Stimulated activated CD8-positive, alpha-beta memory T cell treated with anti-CD3 and anti-CD28 coated beads, Interleukin-4, amount 100 ng/mL, for 24 hours (primary cell): ENCODE results near the gene FADS3.

Experiments
- DNase-seq: peaks from one replicate; pipeline ENCODE4 v3.0.0-alpha.2; 2020; ENCODE audit warnings: low read depth

The FADS3 gene

GRCh38 chr11:61879152-61879551, 12.2 kb downstream of the FADS3 start:
- DNase-seq = no peak

- DNase-seq = no peak
Measured at GRCh38 chr11:61875698-61876097, 15.6 kb downstream of the FADS3 start.

DNA sequence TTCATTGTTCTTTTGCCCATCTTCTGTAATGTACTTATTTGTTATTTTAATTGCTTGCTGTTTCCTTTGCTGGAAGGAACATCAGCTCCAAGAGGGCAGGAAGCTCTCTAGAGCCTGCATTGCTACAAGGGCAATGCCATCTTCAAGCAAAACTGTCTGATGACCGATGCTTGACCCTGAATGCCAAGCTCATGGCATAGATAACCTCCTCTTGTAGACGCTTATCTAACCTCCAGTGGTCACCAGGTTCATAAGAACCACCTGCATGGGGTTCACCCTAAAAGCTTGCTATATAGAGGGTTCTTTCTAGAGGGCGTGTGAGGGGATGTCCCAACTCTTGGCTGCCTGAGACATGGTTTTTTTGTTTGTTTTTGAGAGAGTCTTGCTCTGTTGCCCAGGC, 16.5 kb downstream of the FADS3 start:
- no peak for DNase-seq

GRCh38 chr11:61874377-61874809, 17.0 kb downstream of the FADS3 start:
- DNase-seq = no peak

- DNase-seq = no peak
Measured at GRCh38 chr11:61873588-61874376, 17.6 kb downstream of the FADS3 start.

DNA sequence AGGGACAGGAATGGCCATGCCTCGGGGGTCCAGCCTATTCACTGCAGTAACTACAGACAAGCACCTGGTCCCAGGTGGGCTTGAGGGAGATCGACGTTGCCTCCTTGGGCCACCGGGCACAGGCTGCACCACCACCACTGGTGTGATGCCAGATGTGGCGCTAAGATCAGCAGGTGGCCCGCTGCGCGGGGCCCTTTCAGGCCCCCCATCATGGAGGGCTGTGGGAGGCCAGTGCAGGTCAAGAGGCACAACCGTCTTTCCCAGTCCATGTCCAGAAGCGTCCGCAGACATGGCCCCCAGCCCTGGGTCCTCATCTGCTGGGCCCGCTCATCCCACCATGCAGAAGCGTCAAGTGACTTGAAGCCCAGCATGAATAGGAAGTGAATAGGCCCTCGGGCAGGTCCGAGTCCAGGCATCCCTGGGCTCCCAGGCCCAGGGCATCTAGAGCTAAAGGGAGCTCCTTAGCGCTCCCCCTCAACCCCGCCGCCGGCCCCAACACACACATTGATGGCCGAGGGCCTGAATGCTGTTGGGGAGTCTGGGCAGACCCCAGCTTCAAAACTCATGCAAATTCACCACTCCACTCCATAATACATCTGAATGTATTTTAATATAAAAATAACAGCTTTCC, 18.3 kb downstream of the FADS3 start:
- DNase-seq = no peak

DNA sequence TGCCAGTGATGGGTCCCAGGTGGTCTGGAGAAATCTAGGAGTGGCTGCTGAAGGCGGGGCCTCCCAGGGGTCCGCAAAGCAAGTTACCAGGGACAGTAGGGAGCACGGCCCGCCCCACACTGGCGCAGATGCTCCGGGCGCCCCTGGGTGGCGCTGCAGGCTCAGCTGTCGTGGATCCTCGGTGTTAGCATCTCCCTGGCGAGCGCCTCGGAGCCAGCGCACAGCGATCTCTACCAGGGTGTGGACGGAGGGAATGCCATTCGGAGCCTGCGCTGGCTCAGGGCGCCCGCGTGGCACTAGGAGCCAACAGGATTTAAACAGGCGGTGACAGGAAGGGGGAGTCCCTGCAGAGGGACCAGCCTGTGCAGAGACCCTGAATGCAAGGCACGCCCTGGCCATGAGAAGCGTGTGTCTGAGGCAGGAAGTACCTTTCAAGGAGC, 20.2 kb downstream of the FADS3 start:
- peak; percentile 45 for DNase-seq

- DNase-seq = no peak
Measured at GRCh38 chr11:61870541-61871031, 20.8 kb downstream of the FADS3 start.

GRCh38 chr11:61869708-61870451, 21.5 kb downstream of the FADS3 start:
- DNase-seq = no peak

DNA sequence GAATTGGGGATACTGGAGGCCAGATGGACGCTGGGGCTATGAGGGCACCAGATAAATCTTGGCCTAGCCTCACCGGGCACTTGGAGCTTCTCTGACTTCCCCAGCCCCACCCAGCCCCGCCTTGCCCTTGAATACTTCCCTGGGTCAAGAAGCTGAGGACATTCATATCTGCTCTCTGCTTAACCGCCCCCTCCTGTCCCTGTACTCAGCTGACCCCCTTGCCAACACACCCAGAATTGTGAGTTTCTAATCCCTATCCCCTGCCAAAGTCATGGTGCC, 22.0 kb downstream of the FADS3 start:
- DNase-seq = no peak

DNA sequence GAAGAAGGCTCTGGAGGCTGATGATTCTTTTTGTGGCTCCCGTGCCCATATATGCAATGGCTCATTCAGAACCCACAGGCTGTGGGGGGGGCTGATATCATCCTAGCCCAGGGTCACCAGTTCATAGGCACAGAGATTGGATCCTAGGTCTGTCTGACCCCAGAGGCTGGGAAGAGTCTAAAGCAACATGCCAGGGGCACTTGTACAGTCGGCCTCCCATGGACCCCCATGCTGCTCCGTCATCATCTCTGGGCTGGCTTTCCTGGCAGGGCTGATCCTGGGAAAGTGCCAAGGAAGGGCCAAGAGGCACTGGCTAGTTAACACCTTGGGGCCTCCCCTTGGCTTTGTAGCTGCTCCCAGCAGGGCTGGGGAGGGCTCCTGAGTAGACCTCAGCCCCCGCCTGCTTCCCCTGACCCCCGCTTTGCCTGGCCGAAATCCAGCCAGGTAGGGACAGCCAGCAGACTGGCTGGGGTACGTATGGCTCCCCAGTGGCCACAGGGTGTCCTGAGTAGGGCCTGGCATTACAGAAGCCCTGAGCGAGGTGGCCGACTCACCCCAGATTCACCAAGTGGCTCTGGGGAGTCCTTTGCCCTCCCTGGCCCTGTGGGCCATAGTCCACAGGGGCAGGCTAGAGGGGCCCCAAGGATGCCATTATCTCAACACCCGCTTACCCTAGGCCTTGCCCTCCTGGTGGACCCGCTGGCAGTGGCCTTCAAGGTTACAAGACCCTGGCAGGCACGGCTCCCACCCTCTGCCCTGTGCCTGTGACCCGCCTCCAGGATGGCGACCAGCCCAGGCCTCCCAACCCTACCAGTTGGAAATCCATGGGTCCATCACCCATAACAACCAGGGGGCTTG, 22.5 kb downstream of the FADS3 start:
- DNase-seq = no peak

GRCh38 chr11:61866958-61867343, 24.4 kb downstream of the FADS3 start:
- DNase-seq = no peak

DNA sequence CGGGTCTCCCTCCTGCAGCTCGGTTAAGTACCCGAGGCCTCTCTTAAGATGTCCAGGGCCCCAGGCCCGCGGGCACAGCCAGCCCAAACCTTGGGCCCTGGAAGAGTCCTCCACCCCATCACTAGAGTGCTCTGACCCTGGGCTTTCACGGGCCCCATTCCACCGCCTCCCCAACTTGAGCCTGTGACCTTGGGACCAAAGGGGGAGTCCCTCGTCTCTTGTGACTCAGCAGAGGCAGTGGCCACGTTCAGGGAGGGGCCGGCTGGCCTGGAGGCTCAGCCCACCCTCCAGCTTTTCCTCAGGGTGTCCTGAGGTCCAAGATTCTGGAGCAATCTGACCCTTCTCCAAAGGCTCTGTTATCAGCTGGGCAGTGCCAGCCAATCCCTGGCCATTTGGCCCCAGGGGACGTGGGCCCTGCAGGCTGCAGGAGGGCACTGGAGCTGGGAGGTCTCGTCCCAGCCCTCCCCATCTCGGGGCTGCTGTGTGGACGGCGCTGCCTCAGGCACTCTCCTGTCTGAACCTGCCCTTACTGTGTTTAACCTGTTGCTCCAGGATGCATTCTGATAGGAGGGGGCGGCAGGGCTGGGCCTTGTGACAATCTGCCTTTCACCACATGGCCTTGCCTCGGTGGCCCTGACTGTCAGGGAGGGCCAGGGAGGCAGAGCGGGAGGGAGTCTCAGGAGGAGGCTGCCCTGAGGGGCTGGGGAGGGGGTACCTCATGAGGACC, 25.0 kb downstream of the FADS3 start:
- no peak for DNase-seq

DNA sequence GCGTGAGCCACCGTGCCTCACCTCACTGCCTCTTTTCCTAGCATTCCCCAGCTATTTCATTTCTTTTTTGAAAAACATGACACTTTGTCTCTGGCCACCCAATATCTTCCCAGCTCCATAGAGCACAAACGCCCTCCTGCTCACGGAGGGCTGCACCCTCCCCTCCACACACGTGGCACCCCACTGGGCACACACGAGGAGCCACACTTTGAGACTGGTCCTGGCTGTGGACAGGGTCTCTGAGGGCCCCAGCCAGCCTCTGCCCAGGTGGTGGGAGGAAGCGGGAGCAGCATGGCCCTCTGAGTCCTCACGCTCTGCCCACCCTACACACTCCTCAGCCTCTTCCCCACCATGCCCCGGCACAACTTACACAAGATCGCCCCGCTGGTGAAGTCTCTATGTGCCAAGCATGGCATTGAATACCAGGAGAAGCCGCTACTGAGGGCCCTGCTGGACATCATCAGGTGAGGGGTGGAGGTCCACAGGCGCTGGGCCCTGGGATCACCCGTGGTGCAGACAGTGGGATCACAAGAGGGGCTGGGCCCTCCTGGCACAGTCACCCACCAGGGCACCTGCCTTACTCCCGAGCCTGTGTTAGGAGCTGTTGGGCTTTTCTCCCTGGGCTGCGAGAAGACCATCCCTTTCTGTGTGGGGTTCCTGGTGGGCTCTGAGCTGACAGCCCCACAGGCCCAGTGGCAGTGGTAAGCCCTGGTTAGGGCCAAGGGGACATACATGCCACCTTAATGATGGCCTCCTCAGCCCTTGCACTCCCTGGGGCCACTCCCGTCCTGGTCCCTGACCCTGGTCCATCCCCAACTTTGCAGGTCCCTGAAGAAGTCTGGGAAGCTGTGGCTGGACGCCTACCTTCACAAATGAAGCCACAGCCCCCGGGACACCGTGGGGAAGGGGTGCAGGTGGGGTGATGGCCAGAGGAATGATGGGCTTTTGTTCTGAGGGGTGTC, 26.2 kb downstream of the FADS3 start:
- no peak for DNase-seq

DNA sequence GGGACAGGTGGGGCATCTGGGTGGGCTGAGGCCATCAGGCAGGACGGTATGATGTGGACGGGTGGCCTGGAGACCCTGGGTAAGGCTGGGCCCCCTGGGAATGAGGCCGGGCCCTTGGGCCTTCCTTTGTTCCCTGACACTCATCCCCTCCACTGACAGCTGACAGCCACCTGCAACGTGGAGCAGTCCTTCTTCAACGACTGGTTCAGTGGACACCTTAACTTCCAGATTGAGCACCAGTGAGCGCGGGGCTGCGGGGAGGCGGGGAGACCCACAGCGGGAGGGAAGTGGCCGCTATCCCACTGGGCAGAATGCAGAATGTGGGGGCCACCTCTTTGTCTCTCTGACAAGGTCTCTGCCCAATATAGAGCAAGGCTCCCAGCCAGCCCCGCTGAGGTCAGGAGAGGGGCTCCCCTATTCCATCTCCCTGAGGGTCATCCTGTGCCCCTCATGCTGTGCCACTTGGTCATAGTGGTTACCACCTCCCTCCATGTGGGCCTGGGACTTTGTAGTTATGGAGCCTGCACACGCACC, 27.7 kb downstream of the FADS3 start:
- DNase-seq = no peak

DNA sequence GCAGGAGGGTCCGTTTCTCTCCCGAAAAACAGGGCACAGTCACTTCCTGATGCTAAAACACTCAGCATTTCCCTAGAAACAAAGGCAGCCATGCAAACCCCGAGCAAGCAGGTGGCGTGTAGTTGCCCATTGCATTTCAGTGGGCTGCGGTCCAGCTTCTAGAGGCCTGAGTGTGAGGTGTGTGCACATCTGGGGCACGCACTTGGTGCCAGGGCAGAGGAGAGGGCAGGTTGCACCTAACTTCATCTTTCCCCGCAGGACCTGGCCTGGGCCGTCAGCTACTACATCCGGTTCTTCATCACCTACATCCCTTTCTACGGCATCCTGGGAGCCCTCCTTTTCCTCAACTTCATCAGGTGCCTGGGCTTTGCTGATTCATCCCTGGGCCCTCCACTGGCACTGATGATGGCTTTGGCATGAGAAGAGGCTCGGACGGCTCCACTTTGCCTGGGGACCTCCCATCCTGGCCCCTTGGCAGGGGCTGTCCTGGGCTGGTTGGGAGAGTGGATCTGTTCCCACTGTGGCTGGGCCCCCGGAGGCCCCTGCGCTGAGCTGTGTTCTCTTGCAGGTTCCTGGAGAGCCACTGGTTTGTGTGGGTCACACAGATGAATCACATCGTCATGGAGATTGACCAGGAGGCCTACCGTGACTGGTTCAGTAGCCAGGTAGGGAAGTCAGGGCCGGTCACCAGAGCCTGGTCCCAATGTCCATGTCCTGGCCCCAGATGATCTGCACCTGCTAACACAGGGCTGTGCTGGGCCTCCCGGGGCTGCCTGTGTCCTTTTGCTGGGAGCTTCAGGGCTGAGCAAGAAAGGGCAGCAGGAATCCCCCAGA, 28.4 kb downstream of the FADS3 start:
- DNase-seq = no peak

- DNase-seq = no peak
Measured at GRCh38 chr11:61861634-61862033, 29.7 kb downstream of the FADS3 start.

- no peak for DNase-seq
Measured at GRCh38 chr11:61860054-61860903, 31.1 kb downstream of the FADS3 start.
